DMS153 treated with DMSO at 0.1 percent for 48 hours (cell line): ENCODE measurements around the gene RNPEPL1.
"Not testable (repeated sequence)": the region's sequence is repeated elsewhere in the genome, so short reads cannot be mapped to it uniquely, and the experiment has no call there.

Source experiments
- DNase-seq: peaks from one replicate; lab custom pipeline; 2025; ENCODE audit not compliant: unreplicated experiment; lab: John Stamatoyannopoulos, UW

RNPEPL1 gene, protein sequence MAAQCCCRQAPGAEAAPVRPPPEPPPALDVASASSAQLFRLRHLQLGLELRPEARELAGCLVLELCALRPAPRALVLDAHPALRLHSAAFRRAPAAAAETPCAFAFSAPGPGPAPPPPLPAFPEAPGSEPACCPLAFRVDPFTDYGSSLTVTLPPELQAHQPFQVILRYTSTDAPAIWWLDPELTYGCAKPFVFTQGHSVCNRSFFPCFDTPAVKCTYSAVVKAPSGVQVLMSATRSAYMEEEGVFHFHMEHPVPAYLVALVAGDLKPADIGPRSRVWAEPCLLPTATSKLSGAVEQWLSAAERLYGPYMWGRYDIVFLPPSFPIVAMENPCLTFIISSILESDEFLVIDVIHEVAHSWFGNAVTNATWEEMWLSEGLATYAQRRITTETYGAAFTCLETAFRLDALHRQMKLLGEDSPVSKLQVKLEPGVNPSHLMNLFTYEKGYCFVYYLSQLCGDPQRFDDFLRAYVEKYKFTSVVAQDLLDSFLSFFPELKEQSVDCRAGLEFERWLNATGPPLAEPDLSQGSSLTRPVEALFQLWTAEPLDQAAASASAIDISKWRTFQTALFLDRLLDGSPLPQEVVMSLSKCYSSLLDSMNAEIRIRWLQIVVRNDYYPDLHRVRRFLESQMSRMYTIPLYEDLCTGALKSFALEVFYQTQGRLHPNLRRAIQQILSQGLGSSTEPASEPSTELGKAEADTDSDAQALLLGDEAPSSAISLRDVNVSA

DNA sequence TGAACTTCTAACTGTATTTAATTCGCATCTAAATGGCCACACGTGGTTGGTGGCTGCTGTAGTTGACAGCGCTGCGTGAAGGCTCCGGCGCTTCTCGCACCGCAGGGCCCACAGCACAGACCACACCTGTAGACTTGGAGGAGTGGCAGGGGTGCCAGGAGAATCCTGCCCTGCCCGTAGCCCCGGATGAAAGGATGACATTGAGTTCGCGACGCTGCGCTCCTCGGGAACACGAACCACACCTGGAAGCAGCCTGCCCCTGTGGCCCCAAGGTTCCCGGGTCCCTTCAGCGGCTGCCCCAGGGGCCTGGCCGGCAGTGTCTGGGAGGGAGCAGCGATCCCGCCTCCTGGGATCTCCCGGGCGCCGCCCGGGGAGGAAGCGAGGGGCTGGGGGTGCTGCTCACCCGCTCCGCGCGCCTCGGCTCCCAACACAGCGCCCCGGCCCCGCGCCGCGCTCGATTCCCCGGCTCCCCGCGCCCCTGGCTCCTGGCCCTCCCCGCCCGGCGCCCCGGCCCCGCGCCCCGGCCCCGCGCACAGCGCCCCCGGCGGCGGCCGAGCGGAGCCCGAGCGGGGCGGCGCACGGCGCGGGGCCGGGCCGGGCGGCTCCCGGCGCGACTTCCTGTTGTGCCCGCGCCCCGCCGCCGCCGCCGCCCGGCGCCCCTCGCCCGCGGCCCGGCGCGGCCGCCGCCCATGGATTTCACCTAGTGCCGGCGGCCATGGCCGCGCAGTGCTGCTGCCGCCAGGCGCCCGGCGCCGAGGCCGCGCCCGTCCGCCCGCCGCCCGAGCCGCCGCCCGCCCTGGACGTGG is at the start of gene RNPEPL1:
RNPEPL1 (plus strand) TSS at position 613 of the 806 bp plus-strand sequence; CDS start at position 716, 103 bp downstream.
- no peak for DNase-seq

DNA sequence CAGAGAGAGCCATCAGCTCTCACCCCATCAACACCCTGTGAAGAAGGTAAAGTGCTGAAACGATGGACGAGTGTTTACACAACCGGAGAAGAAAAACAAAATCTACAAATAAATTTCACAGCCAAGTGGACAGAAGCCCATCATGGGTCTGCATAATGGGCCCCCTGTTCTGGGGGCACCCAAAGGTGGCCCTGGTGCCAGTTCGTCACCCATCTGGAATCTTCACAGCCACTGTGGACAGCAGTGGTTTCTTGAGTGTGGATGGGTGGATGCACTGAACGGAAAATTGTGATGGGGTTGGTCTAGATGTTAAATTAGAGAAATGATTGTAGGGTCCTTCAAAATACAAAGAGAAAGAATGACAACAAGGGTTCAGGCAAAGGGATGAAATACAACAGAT is 49.3 kb upstream of the RNPEPL1 start:
- DNase-seq, result no peak

DNA sequence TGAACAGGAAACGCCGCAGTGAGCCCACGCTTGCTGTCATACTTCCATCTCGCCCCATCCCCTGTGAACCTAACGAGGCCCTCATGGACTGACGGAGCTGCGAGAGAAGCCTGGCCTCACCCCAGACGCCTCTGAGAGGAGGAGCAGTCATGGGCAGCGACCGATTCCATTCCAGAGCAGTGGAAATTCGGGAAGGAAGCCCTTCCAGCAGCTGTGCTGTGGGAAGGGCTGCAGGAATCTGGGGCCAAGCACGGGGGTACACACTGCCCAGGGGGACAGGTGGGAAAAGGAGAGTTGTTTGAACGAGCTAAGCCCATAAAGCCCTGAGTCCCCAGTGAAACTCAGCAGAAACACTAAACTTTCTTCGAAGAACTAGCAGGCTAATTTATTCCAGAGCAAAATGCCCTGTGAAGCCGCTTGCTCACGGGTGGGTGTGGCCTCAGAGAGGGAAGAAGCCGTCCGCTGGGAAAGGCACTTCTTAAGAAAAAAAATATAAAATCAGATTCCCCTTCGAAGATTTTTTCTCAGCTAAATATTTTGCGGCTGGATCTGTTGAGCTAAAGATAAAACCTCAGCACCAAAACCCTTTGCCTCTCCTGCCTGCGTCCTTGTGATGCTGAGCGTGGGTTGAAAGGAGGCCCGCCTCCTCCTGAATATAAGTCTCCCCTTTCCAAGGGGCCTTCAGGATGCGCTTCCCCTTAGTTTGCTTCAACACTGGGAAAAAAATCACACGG is 48.7 kb upstream of the RNPEPL1 start:
- no peak for DNase-seq

DNA sequence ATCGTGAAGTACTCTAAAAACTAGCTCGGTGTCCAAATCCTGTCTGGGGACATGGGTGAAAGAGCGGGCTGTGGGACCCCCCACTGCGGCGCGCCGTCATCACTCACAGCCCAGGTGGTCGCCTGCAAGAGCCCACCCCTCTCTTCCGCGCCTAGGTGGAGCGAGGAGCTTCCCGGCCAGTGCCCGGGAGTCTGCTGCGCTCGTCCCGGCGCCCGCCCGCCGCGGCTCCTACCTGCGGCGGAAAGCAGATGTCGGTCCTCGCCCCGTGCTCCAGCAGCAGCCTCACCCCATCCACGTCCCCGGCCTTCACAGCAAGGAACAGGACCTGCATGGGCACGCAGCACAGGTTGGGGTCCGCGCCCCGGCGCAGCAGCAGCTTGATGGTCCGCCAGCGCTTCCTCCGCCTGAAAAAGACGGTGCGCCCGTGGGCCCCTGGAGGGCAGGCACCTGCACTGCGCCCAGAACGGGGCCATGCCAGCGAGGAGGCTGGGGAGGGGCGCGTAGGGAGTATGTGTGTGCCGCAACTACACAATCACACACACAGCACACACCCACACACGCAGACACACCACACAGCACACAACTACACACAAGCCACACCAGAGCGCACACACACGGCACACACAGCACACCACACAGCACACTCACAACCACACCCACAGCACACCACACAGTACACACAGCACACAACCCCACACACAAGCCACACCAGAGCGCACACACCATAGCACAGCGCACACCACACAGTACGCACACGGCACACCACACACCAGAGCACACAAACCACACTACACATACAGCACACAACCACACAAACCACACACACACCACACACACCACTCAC is 47.9 kb upstream of the RNPEPL1 start:
- DNase-seq, result no peak

DNA sequence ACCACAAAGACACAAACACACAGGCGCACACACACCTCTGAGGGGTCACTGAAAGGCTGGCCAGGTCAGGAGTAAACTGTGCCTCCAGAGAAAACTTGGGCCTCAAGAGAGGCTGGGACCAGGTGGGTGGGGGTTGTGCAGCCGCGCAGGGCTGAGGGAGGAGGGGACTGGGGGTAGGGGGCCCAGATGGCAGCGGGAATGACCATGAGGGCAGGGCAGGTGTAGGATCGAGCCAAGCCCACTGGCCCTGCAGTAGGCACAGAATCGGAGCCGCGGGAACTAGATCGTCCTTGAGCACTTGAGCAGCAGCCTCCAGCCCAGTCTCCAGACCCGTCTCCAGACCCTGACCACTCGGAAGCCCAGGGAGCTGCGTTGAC is 47.3 kb upstream of the RNPEPL1 start:
- no peak for DNase-seq

DNA sequence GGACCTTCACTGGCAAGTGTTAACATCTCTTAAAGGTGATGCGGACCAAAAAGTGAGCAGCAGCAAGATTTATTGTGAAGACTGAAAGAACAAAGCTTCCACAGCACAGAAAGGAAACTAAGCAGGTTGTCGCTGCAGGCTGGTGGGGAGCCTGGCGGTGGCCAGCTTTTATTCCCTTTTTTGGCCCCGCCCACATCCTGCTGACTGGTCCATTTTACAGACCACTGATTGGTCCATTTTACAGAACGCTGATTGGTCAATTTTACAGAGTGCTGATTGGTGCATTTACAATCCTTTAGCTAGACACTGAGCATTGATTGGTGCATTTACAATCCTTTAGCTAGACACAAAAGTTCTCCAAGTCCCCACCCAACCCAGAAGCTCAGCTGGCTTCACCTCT is 46.4 kb upstream of the RNPEPL1 start:
- not testable (repeated sequence) for DNase-seq

DNA sequence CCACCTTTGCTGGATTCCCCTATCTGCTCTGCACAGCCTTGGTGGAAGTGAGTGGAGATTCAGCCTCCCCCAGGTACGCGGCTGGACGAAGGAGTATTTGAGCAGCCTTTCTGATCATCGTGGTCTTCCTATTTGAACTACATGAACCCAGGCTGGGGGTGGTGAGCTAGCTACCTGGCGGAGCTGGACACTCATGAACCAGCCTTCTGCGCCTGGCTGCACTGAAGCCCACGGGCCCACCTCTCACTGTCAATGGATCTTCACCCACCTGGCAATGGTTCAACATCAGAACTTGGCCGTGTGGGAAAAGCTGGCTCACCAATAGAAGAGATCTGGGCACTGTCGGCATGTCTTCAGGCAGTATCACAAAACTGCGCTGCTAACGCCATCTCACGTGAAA is 45.9 kb upstream of the RNPEPL1 start:
- no peak for DNase-seq

DNA sequence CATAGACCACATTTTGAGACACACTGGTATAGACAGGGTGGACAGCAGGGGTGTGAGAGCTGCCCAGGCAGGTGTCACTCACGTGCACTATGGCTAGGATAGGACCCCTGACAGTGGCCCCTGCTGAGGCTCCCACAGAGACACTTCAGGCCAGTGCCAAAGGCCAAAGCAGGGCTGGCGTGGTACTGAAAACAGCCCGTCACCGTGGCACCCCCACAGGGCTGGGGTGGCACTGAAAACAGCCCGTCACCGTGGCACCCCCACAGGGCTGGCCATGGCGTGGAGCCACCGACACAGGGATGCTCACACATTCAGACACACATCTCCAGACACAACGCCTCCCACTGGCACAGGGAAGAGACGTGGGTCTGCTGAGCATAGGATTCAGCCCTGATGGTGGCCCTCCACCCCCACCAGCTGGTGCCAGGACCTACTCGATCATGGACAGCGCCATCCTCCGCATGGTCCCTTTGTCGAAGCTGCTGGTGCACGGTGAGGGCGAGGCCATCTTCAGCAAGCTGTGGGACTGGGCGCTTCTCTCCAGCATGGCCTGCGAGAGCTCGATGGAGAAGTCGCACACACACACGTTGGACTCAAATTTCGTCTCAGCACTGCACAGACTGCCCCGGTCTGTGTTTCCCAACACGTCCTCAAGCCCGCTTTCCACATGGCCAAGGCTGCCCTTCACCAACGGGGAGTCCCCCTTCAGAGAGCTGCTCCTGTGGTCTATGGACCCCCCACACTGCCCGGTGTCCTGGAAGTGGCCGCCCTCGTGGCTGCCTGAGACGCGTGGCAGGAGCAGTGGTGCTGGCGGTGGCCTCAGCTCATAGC is 44.6 kb upstream of the RNPEPL1 start:
- DNase-seq, result no peak

DNA sequence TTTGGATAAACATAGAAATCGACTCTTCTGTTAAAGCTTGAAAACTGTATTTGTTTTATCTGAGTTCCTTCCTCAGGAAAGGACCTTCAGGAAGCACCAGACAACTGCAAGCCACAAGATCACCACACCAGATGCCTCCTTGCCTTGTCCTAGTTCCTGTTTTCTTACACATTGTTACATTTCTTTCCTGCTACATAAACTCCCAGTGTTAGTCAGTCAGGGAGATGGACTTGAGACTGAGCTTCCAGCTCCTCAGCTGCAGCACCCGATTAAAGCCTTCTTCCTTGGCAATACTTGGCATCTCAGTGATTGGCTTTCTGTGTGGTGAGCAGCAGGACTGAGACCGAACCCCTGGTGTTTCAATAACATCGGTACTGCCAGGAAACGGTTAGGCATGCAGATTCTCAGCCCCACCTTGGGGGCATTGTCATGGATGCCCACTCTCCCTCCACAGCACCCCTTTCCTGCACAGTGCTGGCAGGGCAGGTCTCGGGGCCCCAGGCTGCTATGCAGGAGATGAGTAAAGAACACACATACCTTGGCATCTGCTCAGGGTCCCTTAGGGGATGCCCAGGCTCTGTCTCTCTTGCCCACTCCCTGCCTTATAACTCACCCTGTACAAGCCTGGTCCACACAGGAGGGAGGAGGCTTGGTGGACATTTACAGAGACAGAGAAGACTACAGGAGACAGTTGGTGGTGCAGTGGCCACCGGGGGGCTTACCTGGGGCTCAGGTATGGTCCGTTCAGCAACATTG is 43.1 kb upstream of the RNPEPL1 start:
- no peak for DNase-seq

DNA sequence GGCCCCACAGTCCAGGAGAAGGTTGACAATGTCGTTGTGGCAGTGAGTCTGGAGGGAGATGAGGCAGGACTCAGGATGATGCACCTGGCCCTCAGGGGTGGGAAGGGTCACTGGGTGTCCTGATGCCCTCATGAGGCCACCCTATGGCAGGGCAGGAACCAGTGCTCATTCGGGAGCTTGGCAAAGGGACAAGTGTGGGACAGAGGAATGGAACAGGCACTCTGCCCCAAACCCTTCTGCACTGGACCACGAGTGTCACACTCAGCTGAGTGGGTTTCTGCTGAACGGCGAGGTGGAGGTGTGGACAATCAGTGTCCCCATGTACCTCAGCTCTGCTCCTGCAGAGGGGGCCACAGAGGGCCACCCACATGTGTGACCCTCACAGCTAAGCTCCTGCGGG is 42.5 kb upstream of the RNPEPL1 start:
- DNase-seq, result no peak

DNA sequence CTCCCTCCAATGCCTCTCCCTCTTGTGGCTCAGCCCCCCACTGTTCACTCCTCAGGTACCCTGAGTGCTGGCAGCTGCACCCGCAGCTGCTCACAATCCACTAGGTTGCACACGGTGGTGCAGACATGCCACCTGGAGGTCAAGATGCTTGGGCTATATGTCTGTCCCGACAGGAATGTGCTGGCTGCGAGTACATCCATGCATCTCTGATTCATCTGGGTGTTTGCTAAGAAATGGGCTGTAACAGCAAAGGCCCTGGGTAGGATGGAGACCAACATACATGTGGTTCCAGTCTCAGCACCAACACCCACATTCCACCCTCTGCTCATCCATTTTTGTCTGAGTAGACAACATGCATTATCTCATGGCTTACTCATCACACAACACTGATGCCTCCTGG is 41.8 kb upstream of the RNPEPL1 start:
- no peak for DNase-seq

DNA sequence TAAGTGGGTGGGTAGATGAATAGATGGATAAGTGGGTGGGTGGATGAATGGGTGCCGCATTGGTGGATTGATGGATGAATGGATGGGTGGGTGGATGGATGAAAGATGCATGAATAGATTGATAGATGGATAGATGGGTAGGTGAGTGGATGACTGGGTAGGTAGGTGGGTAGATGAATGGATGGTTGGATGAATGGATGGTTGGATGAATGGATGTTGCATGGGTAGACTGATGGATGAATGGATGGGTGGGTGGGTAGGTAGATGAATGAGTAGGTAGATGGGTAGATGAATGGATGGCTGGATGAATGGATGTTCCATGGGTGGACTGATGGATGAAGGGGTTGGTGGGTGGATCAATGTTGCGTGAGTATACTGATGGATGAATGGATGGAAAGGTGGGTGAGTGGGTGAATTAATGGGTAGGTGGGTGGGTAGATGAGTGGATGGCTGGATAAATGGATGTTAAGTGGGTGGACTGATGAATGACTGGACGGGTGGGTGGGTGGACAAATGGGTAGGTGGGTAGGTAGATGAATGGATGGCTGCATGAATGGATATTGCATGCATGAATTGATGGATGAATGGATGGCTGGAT is 41.0 kb upstream of the RNPEPL1 start:
- no peak for DNase-seq

DNA sequence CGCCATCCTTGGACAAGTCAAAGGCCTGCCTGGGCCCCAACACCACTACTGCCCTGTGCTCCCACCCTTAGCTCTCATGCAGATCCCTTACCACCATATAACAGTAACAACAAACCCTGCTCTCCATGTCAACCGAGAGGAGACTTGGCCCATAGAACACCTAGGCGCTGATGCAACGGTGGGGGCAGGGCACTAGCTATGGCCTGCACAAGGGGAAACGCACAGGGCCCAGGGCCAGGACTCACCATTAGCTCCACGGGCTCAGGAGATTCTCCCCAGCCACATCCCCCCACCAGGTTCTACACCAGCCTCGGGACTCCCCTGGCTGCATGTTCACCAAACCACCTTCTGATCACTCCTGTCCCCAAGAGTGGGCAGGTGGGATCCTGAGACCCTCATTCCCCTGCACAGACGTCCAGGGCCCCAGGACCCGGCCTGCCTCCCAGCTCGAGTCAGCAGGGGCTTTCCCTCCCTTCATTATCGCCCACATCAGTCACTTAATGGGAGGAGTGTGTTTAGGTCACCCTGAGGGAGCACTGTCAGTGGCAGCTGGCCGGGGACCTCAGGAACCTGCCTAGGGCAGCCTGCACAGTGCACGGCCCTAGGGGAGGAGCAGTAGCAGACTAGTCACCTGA is 39.8 kb upstream of the RNPEPL1 start:
- DNase-seq, result no peak

DNA sequence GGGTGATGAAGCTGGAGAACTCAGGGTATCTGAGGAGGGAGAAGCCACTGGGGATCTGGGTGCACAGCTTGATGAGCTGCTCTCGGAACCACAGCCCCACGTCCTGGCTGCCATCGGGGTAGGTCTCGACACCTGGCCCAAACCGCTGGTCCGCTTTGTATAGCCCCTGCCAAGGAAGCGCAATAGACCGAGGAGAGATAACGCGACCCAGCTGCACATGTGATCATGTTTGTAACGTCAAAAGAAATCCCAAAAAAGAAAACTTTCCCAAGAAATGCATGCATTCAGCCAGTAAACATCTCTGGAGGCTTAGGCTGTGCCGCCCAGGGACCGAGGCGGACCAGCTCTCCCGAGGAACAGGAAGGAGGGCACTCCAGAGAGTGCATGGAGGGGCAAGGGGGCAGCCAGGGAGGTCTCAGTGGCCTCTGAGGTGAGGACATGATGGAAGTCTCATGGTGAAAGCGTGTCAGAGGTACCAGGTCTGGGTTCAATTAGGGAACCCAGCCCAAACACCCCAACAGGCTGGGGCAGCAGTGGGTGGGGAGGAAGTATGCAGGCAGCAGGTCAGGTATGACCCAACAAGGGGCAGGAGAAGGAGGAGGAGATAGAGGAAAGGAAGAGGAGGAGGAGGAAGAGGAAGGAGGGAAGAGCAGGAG is 38.8 kb upstream of the RNPEPL1 start:
- no peak for DNase-seq

DNA sequence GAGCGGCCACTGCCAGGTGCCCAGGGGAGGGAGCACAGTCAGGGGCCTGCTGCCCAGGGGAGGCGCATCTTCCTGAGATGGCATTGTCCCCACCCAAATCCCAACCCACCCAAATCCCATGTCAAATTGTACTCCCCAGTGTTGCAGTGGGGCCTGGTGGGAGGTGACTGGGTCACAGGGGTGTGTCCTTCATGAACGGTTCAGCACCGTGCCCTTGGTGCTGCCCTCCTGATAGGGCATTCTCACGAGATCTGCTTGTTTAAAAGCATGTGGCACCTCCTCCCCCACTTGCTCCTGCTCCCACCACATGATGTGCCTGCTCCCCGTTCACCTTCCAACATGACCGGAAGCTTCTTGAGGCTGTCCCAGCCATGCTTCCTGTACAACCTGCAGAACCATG is 38.1 kb upstream of the RNPEPL1 start:
- DNase-seq, result no peak

DNA sequence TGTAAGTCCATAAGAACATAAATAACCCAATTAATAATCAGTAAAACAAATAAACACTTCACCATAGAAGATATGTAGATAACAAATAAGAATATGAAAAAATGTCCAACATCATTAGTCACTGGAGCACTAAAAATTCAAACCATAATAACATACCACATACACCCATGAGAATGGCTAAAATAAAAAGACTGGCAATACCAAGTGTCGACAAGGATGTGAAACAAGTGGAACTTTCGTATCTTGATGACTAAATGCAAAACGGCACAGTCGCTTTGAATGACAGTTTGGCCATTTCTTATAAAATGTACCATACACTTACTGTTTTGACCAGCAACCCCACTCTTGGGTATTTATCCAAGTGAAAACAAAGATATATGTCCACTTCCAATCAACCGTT is 37.2 kb upstream of the RNPEPL1 start:
- no peak for DNase-seq
